H9 (cell line): Measurements from ENCODE around the gene KIF1A. TPM values are rescaled to one million over a fixed set of nuclear protein-coding genes. Genes with fewer than 3 reads are reported as not detected.

Experiments
- DNase-seq: peaks from one replicate; pipeline ENCODE4 v3.0.0-alpha.2; 2017
- H2AFZ ChIP-seq: one replicate; pipeline ENCODE4 v1.6.1; 2013; ENCODE audit warnings: mild to moderate bottlenecking, low read length, control low read depth, moderate library complexity
- H2AK5ac ChIP-seq: 2 replicates; pipeline ENCODE4 v1.6.1; 2013; ENCODE audit warnings: low read length, control low read depth, mixed read lengths; ENCODE audit not compliant: insufficient read length
- H2BK120ac ChIP-seq: one replicate; pipeline ENCODE4 v1.6.1; 2013; ENCODE audit warnings: low read depth, mild to moderate bottlenecking, low read length, control low read depth, inconsistent platforms; ENCODE audit not compliant: poor library complexity, severe bottlenecking
- H2BK12ac ChIP-seq: 2 replicates; pipeline ENCODE4 v1.6.1; 2013; ENCODE audit warnings: low read length, control low read depth, mixed read lengths, low read depth; ENCODE audit not compliant: insufficient read length
- H2BK15ac ChIP-seq: 2 replicates; pipeline ENCODE4 v1.6.1; 2013; ENCODE audit warnings: low read depth, low read length, control low read depth
- H2BK20ac ChIP-seq: one replicate; pipeline ENCODE4 v1.6.1; 2013; ENCODE audit warnings: low read depth, mild to moderate bottlenecking, low read length, control low read depth, inconsistent platforms; ENCODE audit not compliant: poor library complexity, severe bottlenecking
- H2BK5ac ChIP-seq: 2 replicates; pipeline ENCODE4 v1.6.1; 2013; ENCODE audit warnings: low read length, control low read depth, mixed read lengths; ENCODE audit not compliant: insufficient read length
- H3K14ac ChIP-seq: 2 replicates; pipeline ENCODE4 v1.6.1; 2013; ENCODE audit warnings: low read length, control low read depth; ENCODE audit not compliant: insufficient read depth
- H3K18ac ChIP-seq: 2 replicates; pipeline ENCODE4 v1.6.1; 2013; ENCODE audit warnings: low read depth, mild to moderate bottlenecking, mixed read lengths, low read length, control low read depth; ENCODE audit not compliant: insufficient read length
- H3K23ac ChIP-seq: 2 replicates; pipeline ENCODE4 v1.6.1; 2013; ENCODE audit warnings: low read length, control low read depth, mixed read lengths, low read depth; ENCODE audit not compliant: insufficient read length
- H3K23me2 ChIP-seq: 2 replicates; pipeline ENCODE4 v1.6.1; 2013; ENCODE audit warnings: low read depth, mild to moderate bottlenecking, mixed read lengths, low read length, control low read depth; ENCODE audit not compliant: insufficient read length, poor library complexity, severe bottlenecking
- H3K27ac ChIP-seq: 2 replicates; pipeline ENCODE4 v1.5.1; 2013; ENCODE audit warnings: low read length, control low read depth, mixed read lengths, low read depth; ENCODE audit not compliant: insufficient read length
- H3K27me3 ChIP-seq: 2 replicates; pipeline ENCODE4 v1.6.1; 2013; ENCODE audit warnings: low read length, control low read depth, inconsistent platforms; ENCODE audit not compliant: insufficient read depth
- H3K4ac ChIP-seq: 2 replicates; pipeline ENCODE4 v1.6.1; 2013; ENCODE audit warnings: low read depth, mild to moderate bottlenecking, control low read depth, inconsistent platforms, low read length, moderate library complexity
- H3K4me1 ChIP-seq: 2 replicates; pipeline ENCODE4 v1.6.1; 2013; ENCODE audit warnings: low read length, control low read depth, inconsistent platforms; ENCODE audit not compliant: insufficient read depth
- H3K4me2 ChIP-seq: 2 replicates; pipeline ENCODE4 v1.6.1; 2013; ENCODE audit warnings: low read length, control low read depth, mixed read lengths; ENCODE audit not compliant: insufficient read length, insufficient read depth
- H3K56ac ChIP-seq: 2 replicates; pipeline ENCODE4 v1.6.1; 2013; ENCODE audit warnings: low read depth, mild to moderate bottlenecking, mixed read lengths, low read length, control low read depth; ENCODE audit not compliant: insufficient read length
- H3K79me1 ChIP-seq: 2 replicates; pipeline ENCODE4 v1.6.1; 2013; ENCODE audit warnings: low read depth, mild to moderate bottlenecking, moderate library complexity, low read length, control low read depth, inconsistent platforms; ENCODE audit not compliant: insufficient read depth, poor library complexity, severe bottlenecking
- H3K79me2 ChIP-seq: 2 replicates; pipeline ENCODE4 v1.6.1; 2013; ENCODE audit warnings: low read length, control low read depth, inconsistent platforms; ENCODE audit not compliant: insufficient read depth
- H3K9ac ChIP-seq: 2 replicates; pipeline ENCODE4 v1.6.1; 2013; ENCODE audit warnings: low read length, control low read depth, mixed read lengths; ENCODE audit not compliant: insufficient read length; ENCODE audit errors: extremely low read depth
- H3K9me3 ChIP-seq: one replicate; pipeline ENCODE4 v1.6.1; 2013; ENCODE audit warnings: low read depth, low read length, inconsistent platforms; ENCODE audit not compliant: control insufficient read depth
- H3T11ph ChIP-seq: one replicate; pipeline ENCODE4 v1.6.1; 2013; ENCODE audit warnings: mild to moderate bottlenecking, low read length, control low read depth, inconsistent platforms
- H4K20me1 ChIP-seq: one replicate; pipeline ENCODE4 v1.6.1; 2013; ENCODE audit not compliant: control insufficient read depth, insufficient read length, insufficient read depth
- H4K5ac ChIP-seq: 2 replicates; pipeline ENCODE4 v1.6.1; 2013; ENCODE audit warnings: low read depth, mild to moderate bottlenecking, mixed read lengths, low read length, control low read depth; ENCODE audit not compliant: insufficient read length
- H4K8ac ChIP-seq: replicated peaks from 2 replicates; pipeline ENCODE4 v1.6.1; 2013; ENCODE audit warnings: low read length, control low read depth, mixed read lengths, low read depth; ENCODE audit not compliant: insufficient read length
- H4K91ac ChIP-seq: 2 replicates; pipeline ENCODE4 v1.6.1; 2013; ENCODE audit warnings: low read depth, mild to moderate bottlenecking, moderate library complexity, mixed read lengths, low read length, control low read depth; ENCODE audit not compliant: insufficient read length
- H3K27ac Mint-ChIP-seq, 3 experiments: 2 replicates in 2 of 3; 3 replicates in 1 of 3; pipeline ENCODE4 v1.8.0; 2020 to 2021; ENCODE audit warnings: mixed read lengths in 3 of 3, mild to moderate bottlenecking in 1 of 3, moderate library complexity in 1 of 3
- H3K27me3 Mint-ChIP-seq: 2 replicates; pipeline ENCODE4 v1.8.0; 2021; ENCODE audit warnings: low read depth, mild to moderate bottlenecking, moderate library complexity, mixed read lengths
- H3K36me3 Mint-ChIP-seq, 3 experiments: 2 replicates in 2 of 3; 3 replicates in 1 of 3; pipeline ENCODE4 v1.8.0; 2020 to 2021; ENCODE audit warnings: low read depth in 3 of 3, mixed read lengths in 3 of 3; ENCODE audit not compliant: insufficient read depth in 1 of 3
- H3K4me1 Mint-ChIP-seq, 2 experiments: 2 replicates each; pipeline ENCODE4 v1.8.0; 2020; ENCODE audit warnings: mixed read lengths in 2 of 2
- H3K4me3 Mint-ChIP-seq, 2 experiments: 2 replicates in 1 of 2; 3 replicates in 1 of 2; pipeline ENCODE4 v1.8.0; 2020 to 2021; ENCODE audit warnings: mild to moderate bottlenecking in 2 of 2, mixed read lengths in 2 of 2, moderate library complexity in 1 of 2
- H3K9me3 Mint-ChIP-seq, 2 experiments: 2 replicates in 1 of 2; 3 replicates in 1 of 2; pipeline ENCODE4 v1.8.0; 2020; ENCODE audit warnings: mild to moderate bottlenecking in 2 of 2, mixed read lengths in 2 of 2, moderate library complexity in 1 of 2
- whole genome bisulfite sequencing: extraction: QIAGEN DNeasy Blood & Tissue Kit; methylation state at CpG from one replicate; pipeline ENCODE4 v1.1.7; 2013; ENCODE audit warnings: missing lambda C conversion rate, low lambda C conversion rate, mixed read lengths; ENCODE audit not compliant: insufficient read length; ENCODE audit errors: extremely low coverage; 5-methylcytosine and 5-hydroxymethylcytosine counted together
- total RNA-seq: library from RNA; stranded (reverse); gene quantifications from 2 replicates; pipeline ENCODE4 v1.2.1, GENCODE V29; 2021
- TF ChIP-seq, protein P1 (sequence below): fragments of 200-600 bp; sonication (generic); conservative IDR thresholded peaks from 3 replicates; pipeline ENCODE4 v1.8.0; 2021; ENCODE audit warnings: antibody characterized with exemption, mild to moderate bottlenecking

The KIF1A gene
- total RNA-seq, 1 experiment from 2014 or later, result 204 TPM

DNA sequence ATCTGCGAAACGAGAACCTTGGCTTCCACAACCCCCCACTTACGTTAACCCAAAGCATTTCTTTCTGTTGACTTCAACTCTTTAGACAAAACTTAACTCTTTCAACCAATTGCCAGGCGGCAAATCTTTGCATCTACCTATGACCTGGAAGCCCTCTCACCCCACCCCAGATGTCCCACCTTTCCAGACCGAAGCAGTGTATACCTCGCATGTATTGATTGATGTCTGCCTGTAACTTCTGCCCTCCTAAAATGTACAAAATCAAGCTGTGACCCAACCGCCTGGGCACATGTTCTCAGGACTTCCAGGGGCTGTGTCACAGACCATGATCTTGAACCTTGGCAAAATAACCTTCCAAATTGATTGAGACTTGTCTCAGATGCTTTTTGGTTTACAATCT lies 149.6 kb downstream of the KIF1A start:
- Histone ChIP-seq H4K8ac (no peak overlapping the region), H3K23me2 (no peaks in the 10 kb centered on the region), H2BK5ac (no peak overlapping the region), H2AK5ac (no peak overlapping the region), H3K4ac (no peak overlapping the region), H3K79me2 (no peaks in the 10 kb centered on the region), H4K5ac (no peak overlapping the region), H3K27ac (no peak overlapping the region), H3K79me1 (no peaks in the 10 kb centered on the region), H3K56ac (no peak overlapping the region), H3K18ac (no peak overlapping the region), H4K91ac (no peak overlapping the region), H3K9me3 (no peaks in the 10 kb centered on the region), H2BK15ac (no peak overlapping the region), H2BK20ac (no peak overlapping the region), H3K23ac (no peak overlapping the region), H3K27me3 (no peaks in the 10 kb centered on the region), H2BK120ac (no peak overlapping the region), H2AFZ (no peak overlapping the region), H3T11ph (no peak overlapping the region), H3K4me2 (no peak overlapping the region), H3K14ac (no peak overlapping the region), H2BK12ac (no peak overlapping the region), H3K9ac (no peak overlapping the region), H4K20me1 (no peaks in the 10 kb centered on the region), H3K4me1 (no peaks in the 10 kb centered on the region)
- Mint-ChIP-seq H3K4me1 (peaks cover 0 to 4% of the 10 kb centered on the region in 2 experiments; a peak in 2 of 4 replicates), H3K27me3 (peaks cover 33% of the 10 kb centered on the region), H3K4me3 (no peak overlapping the region), H3K9me3 (no peaks in the 10 kb centered on the region), H3K36me3 (no peaks in the 10 kb centered on the region), H3K27ac (no peak overlapping the region; a peak in 1 of 7 replicates)
- WGBS, result no CpG with 5 or more reads among the region's 7 CpGs
- TF ChIP-seq, protein P1, sequence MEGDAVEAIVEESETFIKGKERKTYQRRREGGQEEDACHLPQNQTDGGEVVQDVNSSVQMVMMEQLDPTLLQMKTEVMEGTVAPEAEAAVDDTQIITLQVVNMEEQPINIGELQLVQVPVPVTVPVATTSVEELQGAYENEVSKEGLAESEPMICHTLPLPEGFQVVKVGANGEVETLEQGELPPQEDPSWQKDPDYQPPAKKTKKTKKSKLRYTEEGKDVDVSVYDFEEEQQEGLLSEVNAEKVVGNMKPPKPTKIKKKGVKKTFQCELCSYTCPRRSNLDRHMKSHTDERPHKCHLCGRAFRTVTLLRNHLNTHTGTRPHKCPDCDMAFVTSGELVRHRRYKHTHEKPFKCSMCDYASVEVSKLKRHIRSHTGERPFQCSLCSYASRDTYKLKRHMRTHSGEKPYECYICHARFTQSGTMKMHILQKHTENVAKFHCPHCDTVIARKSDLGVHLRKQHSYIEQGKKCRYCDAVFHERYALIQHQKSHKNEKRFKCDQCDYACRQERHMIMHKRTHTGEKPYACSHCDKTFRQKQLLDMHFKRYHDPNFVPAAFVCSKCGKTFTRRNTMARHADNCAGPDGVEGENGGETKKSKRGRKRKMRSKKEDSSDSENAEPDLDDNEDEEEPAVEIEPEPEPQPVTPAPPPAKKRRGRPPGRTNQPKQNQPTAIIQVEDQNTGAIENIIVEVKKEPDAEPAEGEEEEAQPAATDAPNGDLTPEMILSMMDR, result no peak
- no peak for DNase-seq
